CD14-positive monocyte (primary cell): ENCODE data around the gene SH3PXD2A. TPM values are rescaled to one million over a fixed set of nuclear protein-coding genes. Genes with fewer than 3 reads are reported as not detected.

Experiments
- DNase-seq, 3 donors: peaks; one replicate each; pipeline ENCODE4 v3.0.0-alpha.2; 2011 to 2022
- H2AFZ ChIP-seq: 2 replicates; pipeline ENCODE4 v1.6.0; 2012; ENCODE audit warnings: mild to moderate bottlenecking, low read depth, low read length, inconsistent platforms; ENCODE audit not compliant: insufficient read depth, poor library complexity, severe bottlenecking
- H3K27ac ChIP-seq, 2 donors: 1 replicate in 1 of 2; 2 replicates in 1 of 2; pipeline ENCODE4 v1.5.1; 2012 to 2013; ENCODE audit warnings: low read length in 2 of 2, control low read depth in 1 of 2, inconsistent platforms in 1 of 2, low read depth in 1 of 2, mild to moderate bottlenecking in 1 of 2
- H3K27me3 ChIP-seq, 2 donors: one replicate each; pipeline versions ENCODE4 v1.6.0 to v1.6.1; 2011 to 2013; ENCODE audit warnings: low read length in 2 of 2; ENCODE audit not compliant: control insufficient read depth in 2 of 2, insufficient read depth in 2 of 2
- H3K36me3 ChIP-seq, 2 donors: replicated peaks in 1 of 2; 1 replicate in 1 of 2; 2 replicates in 1 of 2; pipeline versions ENCODE4 v1.5.1 to v1.6.1; 2012 to 2013; ENCODE audit warnings: low read length in 2 of 2, control low read depth in 1 of 2, inconsistent platforms in 1 of 2, mild to moderate bottlenecking in 1 of 2; ENCODE audit not compliant: insufficient read depth in 2 of 2, control insufficient read depth in 1 of 2
- H3K4me1 ChIP-seq, 2 donors: 1 replicate in 1 of 2; 2 replicates in 1 of 2; pipeline versions ENCODE4 v1.5.1 to v1.6.1; 2012 to 2013; ENCODE audit warnings: low read length in 2 of 2, control low read depth in 1 of 2, inconsistent platforms in 1 of 2, mild to moderate bottlenecking in 1 of 2, moderate library complexity in 1 of 2; ENCODE audit not compliant: insufficient read depth in 2 of 2, control insufficient read depth in 1 of 2
- H3K4me2 ChIP-seq: replicated peaks from 2 replicates; pipeline ENCODE3; 2012; ENCODE audit warnings: low read length, moderate library complexity, mild to moderate bottlenecking; ENCODE audit not compliant: poor library complexity, severe bottlenecking; ENCODE audit errors: extremely low read depth
- H3K4me3 ChIP-seq, 3 experiments: fragments of 200-600 bp in 1 of 3; sonication (generic) in 1 of 3; replicated peaks in 1 of 3; 1 replicate in 2 of 3; 2 replicates in 1 of 3; pipeline ENCODE4 v1.5.1; 2011 to 2013; ENCODE audit warnings: low read length in 3 of 3, mild to moderate bottlenecking in 3 of 3, control low read depth in 2 of 3, low read depth in 2 of 3, inconsistent platforms in 1 of 3, moderate library complexity in 1 of 3
- H3K79me2 ChIP-seq: 2 replicates; pipeline ENCODE4 v1.6.0; 2012; ENCODE audit warnings: mild to moderate bottlenecking, control low read depth, inconsistent platforms, low read length, moderate library complexity; ENCODE audit not compliant: insufficient read depth
- H3K9ac ChIP-seq: 2 replicates; pipeline ENCODE4 v1.6.0; 2017; ENCODE audit warnings: low read length, mild to moderate bottlenecking; ENCODE audit not compliant: insufficient read depth, poor library complexity, severe bottlenecking
- H3K9me3 ChIP-seq, 2 donors: replicated peaks in 1 of 2; 1 replicate in 1 of 2; 2 replicates in 1 of 2; pipeline versions ENCODE4 v1.5.1 to v1.6.1; 2012 to 2013; ENCODE audit warnings: low read length in 2 of 2, control low read depth in 1 of 2; ENCODE audit not compliant: control insufficient read depth in 1 of 2, insufficient read depth in 1 of 2
- H4K20me1 ChIP-seq: 2 replicates; pipeline ENCODE4 v1.6.0; 2012; ENCODE audit warnings: mild to moderate bottlenecking, low read length, control low read depth, moderate library complexity; ENCODE audit not compliant: insufficient read depth
- H3K27ac Mint-ChIP-seq, 7 donors: one replicate each; pipeline ENCODE4 v1.8.0; 2020; ENCODE audit warnings: mild to moderate bottlenecking in 7 of 7, mixed read lengths in 7 of 7, moderate library complexity in 6 of 7, inconsistent platforms in 2 of 7
- H3K27me3 Mint-ChIP-seq, 3 donors: one replicate each; pipeline ENCODE4 v1.8.0; 2021 to 2022; ENCODE audit warnings: low read depth in 3 of 3, mild to moderate bottlenecking in 3 of 3, mixed read lengths in 3 of 3, moderate library complexity in 3 of 3, inconsistent platforms in 1 of 3
- H3K36me3 Mint-ChIP-seq, 2 donors: one replicate each; pipeline ENCODE4 v1.8.0; 2020; ENCODE audit warnings: mixed read lengths in 2 of 2, inconsistent platforms in 1 of 2, mild to moderate bottlenecking in 1 of 2
- H3K4me1 Mint-ChIP-seq: one replicate; pipeline ENCODE4 v1.8.0; 2020; ENCODE audit warnings: mild to moderate bottlenecking, mixed read lengths
- H3K4me3 Mint-ChIP-seq, 2 donors: one replicate each; pipeline ENCODE4 v1.8.0; 2020; ENCODE audit warnings: mild to moderate bottlenecking in 2 of 2, mixed read lengths in 2 of 2, moderate library complexity in 1 of 2
- H3K9me3 Mint-ChIP-seq, 7 donors: one replicate each; pipeline ENCODE4 v1.8.0; 2020 to 2022; ENCODE audit warnings: mixed read lengths in 7 of 7, mild to moderate bottlenecking in 6 of 7, moderate library complexity in 6 of 7, inconsistent platforms in 2 of 7
- WGBS: methylation state at CpG from one replicate; pipeline ENCODE4 v1.1.5; 2013; ENCODE audit warnings: missing lambda C conversion rate; ENCODE audit not compliant: insufficient coverage; 5-methylcytosine and 5-hydroxymethylcytosine counted together
- intact Hi-C, 2 donors: fragments of 100-400 bp; cut with micrococcal nuclease; formaldehyde crosslinking; loops; one replicate each; pipeline versions ENCODE4 v1.15.0 to v1.15.1; 2023
- polyA plus RNA-seq, 3 donors: library from polyadenylated mRNA; depleted of rRNA in 1 of 3; unstranded in 2 of 3; stranded (reverse) in 1 of 3; fragments of 300-500 nt in 2 of 3; fragments of >200 nt in 1 of 3; fragmentation: Illumina TruSeq in 2 of 3; gene quantifications; 1 replicate in 2 of 3; 2 replicates in 1 of 3; pipeline ENCODE4 v1.2.3, GENCODE V29; 2012 to 2021
- TF ChIP-seq, protein P1 (sequence below): fragments of 200-600 bp; IDR thresholded peaks from one replicate; pipeline ENCODE4 v1.8.0; 2022; ENCODE audit warnings: antibody characterized with exemption, mild to moderate bottlenecking

The SH3PXD2A gene
- polyA plus RNA-seq, 3 donors: 0.01 to 0.76 (median 0.05) TPM

DNA sequence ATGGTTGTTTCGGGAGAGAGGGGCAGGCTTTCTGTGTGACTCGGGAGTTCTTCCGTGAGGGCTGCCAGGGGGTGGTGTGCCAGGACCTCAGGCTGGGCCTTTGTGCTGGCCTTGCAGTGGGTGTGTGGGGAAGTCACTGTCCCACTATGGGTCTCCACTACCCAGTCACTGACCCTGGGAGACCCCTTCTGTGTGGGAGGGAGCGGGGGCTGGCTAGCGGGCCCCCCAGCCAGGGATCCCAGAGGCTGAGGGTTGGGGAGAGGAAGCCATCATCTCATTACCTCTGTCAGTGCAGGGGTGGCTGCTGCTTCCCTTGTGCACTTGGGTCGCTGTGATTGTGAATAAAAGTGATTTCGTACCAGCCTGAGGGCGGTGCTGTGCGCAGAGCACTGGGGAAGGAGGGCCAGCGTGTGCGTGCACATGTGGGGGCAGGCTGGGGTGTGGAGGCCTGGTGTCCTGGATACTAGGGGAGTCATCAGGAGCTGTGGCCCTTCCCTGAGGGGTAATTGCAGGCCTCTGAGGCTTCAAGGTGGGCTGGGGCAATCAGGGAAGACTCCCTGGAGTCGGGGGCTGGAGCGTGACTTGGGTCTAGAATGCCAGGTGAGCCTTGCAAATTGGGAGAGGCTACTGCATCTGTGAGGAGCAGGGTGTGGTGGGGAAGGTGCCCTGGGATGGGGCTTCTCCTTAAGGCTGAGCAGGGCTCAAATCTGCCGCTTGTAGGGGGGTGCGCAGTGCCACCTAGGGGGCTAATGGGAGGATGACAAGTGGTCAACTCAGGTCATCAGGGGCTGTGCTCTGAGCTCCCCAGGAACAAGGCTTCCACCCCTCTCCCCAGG is 263.0 kb downstream of the SH3PXD2A start:
- Mint-ChIP-seq H3K27me3 (peaks cover 4 to 13% (median 5%) of the 10 kb centered on the region in 3 donors), H3K36me3 (no peaks in the 10 kb centered on the region), H3K4me1 (peaks cover 7% of the 10 kb centered on the region), H3K9me3 (peaks cover 3 to 10% (median 4%) of the 10 kb centered on the region in 7 donors), H3K4me3 (no peak overlapping the region), H3K27ac (no peak overlapping the region)
- no peaks in the 10 kb centered on the region for H3K9me3 ChIP-seq
- H2AFZ ChIP-seq: no peak overlapping the region
- no peaks in the 10 kb centered on the region for H3K36me3 ChIP-seq
- TF ChIP-seq, protein P1, sequence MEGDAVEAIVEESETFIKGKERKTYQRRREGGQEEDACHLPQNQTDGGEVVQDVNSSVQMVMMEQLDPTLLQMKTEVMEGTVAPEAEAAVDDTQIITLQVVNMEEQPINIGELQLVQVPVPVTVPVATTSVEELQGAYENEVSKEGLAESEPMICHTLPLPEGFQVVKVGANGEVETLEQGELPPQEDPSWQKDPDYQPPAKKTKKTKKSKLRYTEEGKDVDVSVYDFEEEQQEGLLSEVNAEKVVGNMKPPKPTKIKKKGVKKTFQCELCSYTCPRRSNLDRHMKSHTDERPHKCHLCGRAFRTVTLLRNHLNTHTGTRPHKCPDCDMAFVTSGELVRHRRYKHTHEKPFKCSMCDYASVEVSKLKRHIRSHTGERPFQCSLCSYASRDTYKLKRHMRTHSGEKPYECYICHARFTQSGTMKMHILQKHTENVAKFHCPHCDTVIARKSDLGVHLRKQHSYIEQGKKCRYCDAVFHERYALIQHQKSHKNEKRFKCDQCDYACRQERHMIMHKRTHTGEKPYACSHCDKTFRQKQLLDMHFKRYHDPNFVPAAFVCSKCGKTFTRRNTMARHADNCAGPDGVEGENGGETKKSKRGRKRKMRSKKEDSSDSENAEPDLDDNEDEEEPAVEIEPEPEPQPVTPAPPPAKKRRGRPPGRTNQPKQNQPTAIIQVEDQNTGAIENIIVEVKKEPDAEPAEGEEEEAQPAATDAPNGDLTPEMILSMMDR: peak; percentile 67
- no peak overlapping the region for H3K4me2 ChIP-seq
- H3K4me3 ChIP-seq: no peak overlapping the region
- H3K27me3 ChIP-seq: no peaks in the 10 kb centered on the region
- H4K20me1 ChIP-seq: peaks cover 3% of the 10 kb centered on the region
- no peak overlapping the region for H3K9ac ChIP-seq
- H3K79me2 ChIP-seq: no peaks in the 10 kb centered on the region
- 96% methylated on average over 9 of the region's 15 CpGs for WGBS
- DNase-seq: peak; percentile 8 to 36 (median 23)
- intact Hi-C loops: no loop called here
- H3K4me1 ChIP-seq: no peaks in the 10 kb centered on the region
- no peak overlapping the region for H3K27ac ChIP-seq

DNA sequence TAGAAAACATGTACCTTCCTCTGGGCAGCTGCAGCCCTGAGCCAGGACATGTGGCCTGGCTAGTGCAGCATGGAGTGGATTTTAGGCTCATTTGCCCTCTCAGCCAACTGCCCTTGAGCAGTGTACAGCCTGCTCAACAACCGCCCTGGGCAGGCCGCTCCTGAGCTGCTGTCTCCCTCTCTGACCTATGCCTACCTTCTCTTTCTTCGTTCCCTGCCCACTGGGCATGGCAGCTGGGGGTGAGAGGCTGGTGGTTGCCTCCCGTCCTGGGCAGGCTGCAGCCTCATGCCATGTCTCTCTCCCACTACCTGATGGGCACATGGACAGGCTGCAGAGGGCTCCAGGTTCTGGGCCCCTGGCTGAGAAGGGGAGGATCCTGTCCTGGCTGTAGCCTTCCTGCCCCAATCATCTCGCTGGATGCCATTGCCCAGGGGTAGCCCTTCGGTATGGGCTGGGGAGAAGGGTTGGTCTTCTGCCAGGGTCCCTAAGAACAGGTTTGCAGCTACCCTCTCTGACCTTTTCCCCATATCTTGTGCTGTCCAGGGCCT is 264.6 kb downstream of the SH3PXD2A start:
- H3K4me3 Mint-ChIP-seq: no peak overlapping the region
- H3K27ac Mint-ChIP-seq: no peak overlapping the region
- peaks cover 5 to 18% (median 8%) of the 10 kb centered on the region in 3 donors for H3K27me3 Mint-ChIP-seq
- H3K36me3 Mint-ChIP-seq: no peaks in the 10 kb centered on the region
- intact Hi-C loops: no loop called here
- Histone ChIP-seq H4K20me1 (peaks cover 3% of the 10 kb centered on the region), H3K4me2 (no peak overlapping the region), H3K27ac (no peak overlapping the region), H3K9ac (no peak overlapping the region), H3K36me3 (no peaks in the 10 kb centered on the region), H3K4me1 (no peaks in the 10 kb centered on the region), H3K27me3 (no peaks in the 10 kb centered on the region), H3K4me3 (no peak overlapping the region), H3K9me3 (no peaks in the 10 kb centered on the region), H3K79me2 (no peaks in the 10 kb centered on the region), H2AFZ (no peak overlapping the region)
- peaks cover 3 to 12% (median 6%) of the 10 kb centered on the region in 7 donors for H3K9me3 Mint-ChIP-seq
- WGBS: 100% methylated on average over 1 of the region's 6 CpGs
- DNase-seq: no peak
- TF ChIP-seq, protein P1: no peak
- peaks cover 8% of the 10 kb centered on the region for H3K4me1 Mint-ChIP-seq
